Embryonic facial prominence (tissue), 1 donor: ENCODE data around the gene FXYD4.

Experiments used
- DNase-seq: peaks from one replicate; pipeline ENCODE4 v3.0.0-alpha.2; 2016; ENCODE audit errors: extremely low spot score

Gene FXYD4

DNA sequence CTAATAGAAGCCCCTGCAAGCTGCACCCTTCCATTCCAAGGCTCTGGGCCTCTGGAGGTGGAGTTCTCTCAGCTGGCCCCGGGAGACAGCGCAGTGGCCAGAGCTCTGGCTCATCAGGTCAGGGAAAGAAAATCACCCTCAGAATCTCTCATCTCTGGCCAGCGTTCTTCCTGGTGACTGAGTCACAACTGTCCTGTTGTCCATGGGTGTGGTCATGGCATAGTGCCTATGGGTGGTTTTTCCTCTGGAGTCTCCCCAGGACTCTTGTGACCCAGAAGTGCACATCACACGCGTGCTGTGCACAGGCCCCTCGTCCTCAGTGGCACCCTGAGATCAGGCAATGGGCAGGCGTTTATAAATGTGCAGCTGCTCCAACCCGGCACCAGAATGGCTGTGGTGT lies 27.4 kb upstream of the FXYD4 start:
- DNase-seq: no peak

DNA sequence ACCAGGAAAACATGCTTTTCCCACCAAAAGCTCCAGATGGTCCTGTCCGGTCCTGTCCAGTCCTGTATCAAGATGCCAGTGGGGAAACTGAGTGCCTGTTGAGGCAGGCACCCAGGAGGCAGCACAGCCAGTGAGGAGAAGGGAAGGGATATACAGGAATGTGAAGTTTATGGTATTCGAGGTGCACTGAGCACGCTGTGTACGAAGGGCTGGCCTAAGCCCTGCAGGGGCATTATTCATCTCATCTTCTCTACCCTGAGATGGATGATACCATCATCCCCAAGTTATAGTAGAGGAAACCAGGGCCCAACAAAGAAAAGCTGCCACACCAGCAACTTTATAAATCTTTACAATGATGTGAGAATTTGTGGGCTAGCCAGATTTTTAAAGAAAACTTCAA lies 23.4 kb upstream of the FXYD4 start:
- no peak for DNase-seq

DNA sequence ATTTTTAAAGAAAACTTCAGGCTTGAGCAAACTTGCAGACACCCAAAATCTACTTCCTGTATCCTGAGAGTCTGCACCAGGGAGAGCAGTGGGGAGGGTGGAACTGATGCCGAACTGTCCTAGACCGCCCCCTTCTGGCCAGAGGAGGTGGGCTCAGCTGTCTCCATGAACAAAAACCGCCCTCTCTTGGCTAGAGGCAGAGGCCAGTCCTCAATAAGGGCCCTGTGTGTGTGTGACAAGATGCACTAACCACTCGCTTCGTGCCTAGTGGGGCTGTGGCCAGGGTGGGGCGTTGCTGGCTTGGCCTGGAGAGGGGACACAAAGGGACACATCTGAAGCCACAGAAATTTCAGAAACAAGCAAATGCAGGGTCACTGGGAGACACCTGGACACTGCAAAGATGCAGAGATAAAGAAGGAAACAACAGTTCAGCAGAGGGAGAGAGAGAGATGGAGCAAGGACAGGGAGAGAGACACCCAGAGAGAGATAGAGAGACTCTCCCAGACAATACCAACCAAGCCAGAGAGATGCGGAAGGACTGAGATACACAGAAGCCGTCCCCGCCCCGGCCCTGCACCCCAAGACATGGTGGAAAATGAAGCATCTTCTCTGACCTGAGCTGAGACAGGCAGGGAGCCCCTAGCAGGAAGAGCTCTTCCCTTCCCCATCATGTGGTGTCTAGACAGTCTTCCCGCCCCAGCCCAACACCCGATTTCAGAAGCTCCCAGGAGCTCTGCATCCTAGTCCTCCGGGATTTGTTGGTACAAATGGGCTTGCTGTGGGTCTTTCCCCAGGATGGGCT lies 22.7 kb upstream of the FXYD4 start:
- DNase-seq: peak; percentile 57

DNA sequence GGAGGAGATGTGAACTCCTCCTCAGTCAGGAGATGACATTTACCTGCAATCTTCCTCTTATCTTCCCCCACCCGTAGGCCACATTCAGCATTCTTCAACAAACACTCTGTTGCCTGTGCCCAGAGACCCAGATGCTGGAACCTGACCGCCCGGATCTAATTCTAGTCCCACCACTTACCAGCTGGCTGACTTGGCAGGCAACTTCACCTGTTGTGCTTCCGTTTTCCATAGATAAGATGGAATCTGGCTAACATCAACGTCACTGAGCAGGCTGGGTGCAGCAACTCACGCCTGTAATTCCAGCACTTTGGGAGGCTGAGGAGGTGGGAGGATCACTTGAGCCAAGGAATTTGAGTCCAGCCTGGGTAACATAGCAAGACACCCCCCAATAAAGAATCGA lies 21.3 kb upstream of the FXYD4 start:
- no peak for DNase-seq

DNA sequence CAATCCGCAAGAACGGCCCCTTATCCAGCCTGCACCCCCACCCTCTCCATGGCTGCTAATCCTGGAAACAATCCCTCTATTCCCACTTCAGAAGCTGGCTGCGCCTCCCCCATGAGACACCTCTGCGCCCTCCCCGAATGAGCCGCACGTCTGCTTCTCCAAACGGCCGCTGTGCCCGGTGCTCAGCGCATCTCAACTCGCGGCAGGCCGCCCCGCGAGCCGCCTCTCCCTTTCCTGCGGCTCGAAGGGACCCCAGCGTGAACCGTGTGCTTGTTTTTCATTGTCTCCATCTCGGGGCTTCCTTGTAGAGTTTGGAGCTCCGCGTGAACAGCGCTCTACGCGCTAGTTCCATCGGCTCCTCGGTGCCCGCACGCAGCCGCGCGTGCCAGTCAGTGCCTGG lies 20.8 kb upstream of the FXYD4 start:
- no peak for DNase-seq

DNA sequence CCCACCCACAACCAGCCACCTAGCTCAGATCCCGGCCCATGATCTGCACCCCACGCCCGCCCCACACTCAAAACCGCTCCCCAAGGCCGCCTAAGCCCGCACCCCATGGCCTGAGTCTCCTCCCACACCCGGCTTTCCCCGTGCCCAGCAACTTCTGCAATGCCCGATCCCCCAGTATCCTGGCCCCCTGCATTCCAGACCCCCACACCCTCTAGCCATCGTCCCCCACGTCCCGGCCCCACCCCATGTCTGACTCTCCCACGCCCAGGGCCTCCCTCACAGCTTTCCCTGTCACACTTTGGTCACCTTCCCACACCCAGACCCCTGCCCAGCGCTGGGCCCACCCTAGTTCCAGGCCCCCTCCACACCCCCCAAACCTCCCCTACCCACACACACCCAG lies 20.1 kb upstream of the FXYD4 start:
- no peak for DNase-seq

DNA sequence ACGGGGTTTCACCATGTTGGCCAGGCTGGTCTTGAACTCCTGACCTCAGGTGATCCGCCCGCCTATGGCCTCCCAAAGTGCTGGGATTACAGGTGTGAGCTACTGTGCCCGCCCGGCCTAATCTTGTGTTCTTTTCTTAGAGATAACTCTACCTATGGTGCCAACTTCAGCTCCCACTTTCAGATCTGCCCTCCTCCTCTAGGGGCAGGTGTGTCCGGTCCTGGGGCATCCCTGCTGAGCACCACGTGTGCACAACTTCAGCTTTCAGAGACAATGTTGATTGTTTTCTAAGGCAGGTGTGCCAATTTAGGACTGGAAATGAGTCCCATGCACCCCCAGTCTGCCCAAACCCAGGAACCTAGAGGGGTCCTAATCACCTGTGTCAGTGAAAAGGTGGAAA lies 18.5 kb upstream of the FXYD4 start:
- no peak for DNase-seq

DNA sequence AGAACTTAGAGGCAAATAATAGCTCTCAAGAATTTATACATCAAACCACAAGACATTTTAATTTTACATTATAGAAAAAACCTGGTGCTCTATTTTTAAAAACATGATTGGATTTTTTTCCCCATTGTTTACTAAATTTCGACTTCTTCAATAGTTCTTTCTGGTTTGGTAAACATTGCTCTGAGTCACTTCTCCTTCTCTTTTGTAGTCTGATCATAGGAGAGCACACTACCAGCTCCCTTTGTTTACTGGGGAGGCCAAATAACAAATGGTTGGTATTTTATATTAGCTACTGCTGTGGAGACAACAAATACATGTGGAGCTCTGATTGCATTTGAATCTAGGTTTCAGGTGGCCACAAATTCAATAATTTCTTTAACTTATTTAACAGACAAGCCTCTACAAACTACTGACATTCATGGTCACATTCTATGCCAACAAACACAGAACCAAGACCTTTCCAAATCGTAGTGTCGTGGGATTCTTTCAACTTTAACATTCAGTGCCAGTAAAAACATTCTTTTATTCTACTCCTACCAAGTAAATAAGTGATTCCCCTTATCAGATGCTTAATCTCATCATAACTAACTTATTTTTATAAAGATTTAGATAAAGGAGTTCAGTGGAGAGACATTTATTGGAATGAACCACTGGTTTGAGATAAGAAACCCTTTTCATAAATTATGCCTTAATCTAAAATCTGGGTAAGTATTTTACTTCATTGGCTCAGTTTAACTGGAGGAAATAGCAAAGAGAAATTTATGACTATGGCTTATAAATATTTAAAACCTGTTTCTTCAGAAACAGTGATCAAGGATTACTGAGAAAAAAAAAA lies 17.7 kb upstream of the FXYD4 start:
- DNase-seq: no peak

DNA sequence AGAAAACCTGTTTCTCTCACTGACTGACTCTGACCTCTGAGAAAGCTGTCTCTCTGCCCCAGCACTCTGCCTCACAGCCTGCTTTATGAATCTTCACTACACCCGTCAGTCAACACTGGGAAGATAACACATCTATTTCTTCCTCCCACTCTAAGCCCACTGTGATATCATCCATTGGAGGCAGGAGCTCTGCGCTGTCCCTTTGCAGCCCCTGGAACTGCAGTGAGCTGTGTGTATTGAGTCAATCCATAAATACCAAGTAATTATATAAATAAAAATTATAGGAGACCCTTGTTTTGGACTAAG lies 17.2 kb upstream of the FXYD4 start:
- no peak for DNase-seq

DNA sequence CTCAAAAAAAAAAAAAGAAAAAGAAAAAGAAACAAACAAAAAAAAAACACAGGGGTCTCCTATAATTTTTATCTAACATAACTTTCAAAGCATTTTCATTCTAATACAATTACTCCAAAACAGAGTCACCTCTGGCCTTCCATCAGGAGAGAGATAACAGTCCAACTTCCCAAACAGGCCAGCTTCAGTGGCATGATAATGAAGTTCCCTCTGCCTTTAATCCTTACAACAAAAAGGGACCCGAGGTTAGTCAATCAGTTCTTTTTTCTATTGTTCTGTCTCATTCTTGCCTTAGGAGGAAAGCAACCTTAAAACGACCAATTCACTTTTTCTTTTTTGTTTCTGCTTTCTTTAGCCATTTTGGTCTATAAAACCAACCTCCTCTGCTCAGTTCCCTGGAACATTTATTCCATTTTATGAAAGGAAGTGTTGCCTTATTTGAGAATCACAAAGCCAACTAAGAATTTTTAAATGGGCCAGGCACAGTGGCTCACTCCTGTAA lies 16.5 kb upstream of the FXYD4 start:
- DNase-seq: no peak

DNA sequence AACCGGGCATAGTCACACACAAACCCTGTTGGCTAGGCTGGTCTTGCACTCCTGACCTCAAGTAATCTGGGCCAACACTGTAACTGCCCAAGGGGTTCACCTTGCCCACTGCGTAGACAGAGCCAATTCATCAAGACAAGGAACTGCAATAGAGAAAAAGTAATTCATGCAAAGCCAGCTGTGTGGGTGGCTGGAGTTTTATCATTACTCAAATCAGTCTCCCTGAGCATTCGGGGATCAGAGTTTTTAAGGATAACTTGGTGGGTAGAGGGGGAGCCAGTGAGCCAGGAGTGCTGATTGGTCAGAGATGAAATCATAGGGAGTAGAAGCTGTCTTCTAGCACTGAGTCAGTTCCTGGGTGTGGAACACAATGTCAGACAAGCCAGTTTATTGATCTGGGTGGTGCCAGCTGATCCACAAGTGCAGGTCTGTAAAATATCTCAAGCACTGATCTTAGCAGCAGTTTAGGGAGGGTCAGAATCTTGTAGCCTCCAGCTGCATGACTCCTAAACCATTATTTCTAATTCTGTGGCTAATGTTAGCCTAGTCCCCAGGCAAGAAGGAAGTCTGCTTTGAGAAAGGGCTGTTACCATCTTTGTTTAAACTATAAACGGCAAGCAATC lies 15.6 kb upstream of the FXYD4 start:
- no peak for DNase-seq

DNA sequence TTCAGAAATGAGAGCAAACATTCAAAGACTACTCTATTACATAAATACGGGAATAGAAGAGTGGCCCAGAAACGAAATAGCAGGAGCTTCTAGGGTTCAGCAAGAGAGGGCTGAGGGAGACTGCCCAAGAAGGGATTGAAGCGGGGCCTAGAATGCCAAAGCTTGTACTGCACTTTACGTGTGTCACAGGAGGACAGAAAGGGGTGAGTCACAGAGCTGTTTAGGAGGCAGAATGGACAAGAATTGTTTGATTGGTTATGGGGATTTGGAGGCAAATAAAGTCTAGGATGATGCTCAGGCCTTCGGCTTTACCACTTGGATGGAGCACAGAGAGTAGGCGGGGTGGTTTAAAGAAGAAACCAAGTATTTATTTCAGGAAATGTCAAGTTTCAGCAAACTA lies 11.3 kb upstream of the FXYD4 start:
- DNase-seq: no peak

DNA sequence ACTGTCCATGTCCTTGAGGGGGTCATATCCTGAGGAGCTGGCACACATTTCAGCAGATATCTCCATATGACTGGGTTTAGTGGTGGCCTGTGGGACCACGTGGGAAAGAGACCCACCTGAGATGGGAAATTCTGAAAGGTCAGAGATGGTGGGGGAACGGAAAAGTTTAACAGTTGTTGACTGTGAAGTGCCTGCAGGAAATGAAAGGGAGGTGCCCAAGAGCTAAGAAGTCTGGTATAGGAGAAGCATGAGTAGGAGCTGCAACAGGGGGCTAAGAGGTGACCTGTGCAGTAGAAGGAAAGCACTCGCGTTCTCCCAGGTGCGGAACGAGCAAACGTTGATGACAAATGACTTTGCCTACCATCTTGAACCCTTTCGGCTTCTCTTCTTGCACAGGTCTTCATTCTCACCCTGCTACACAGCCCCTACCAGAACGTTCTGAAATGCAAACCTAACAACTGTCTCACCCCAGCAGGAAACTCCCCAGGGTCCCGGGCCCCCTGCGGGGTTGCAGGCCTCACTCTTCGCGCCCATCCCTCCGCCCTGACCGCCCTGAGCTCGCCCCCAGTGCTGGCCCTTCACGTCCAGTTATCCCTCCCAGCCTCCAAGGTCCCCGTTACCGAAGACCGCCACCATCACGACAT lies 9.8 kb upstream of the FXYD4 start:
- DNase-seq: no peak

DNA sequence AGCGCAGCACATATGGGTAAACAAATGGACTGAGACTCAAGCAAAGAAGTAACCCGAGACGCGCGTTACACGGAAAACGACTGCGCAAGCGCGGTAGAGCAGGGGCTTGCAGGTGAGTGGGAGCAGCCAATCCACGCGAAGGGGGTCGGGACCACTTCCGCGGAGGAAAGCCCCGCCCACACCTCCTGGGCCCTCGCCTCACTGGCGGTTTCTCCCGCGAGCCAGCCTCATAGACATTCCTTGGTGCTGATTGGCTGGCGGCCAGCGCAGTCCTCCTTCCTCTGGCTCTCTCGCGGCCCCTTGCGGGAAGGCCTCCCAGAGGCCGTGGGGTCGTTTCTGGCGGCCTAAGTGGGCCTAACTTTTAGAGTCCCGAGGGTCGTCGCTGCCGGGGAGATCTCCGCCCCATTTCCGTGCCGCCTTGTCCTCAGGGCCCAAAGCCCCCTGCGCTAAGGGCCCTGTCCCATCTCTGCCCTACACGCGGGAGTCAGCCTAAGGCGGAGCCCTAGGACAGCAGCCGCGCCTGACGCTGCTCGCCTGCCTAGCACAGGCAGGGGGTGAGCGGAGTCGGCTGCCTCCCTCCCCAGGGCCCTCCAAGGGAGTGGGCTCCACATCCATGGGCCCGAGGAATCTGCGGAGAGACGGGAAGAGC lies 9.1 kb upstream of the FXYD4 start:
- peak; percentile 92 for DNase-seq

DNA sequence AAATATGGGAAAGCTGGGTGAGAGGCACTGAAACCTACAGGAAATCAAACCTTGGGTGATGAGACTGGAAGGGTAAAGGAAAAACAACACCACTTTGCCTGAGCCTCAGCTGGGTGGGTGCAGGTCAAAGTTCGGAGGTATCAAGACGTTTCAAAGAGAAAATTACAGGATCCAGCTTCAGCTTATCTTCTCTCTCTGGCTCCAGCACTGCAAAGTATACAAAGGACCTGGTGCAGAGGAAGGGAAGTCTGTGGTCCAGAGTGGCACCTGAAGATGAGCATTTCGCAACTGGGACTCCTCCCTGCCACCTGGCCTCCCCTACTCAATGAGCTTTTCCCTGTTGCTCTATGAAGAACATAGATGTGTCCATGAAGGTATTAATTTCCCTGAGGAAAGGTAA lies 6.4 kb upstream of the FXYD4 start:
- DNase-seq: no peak

DNA sequence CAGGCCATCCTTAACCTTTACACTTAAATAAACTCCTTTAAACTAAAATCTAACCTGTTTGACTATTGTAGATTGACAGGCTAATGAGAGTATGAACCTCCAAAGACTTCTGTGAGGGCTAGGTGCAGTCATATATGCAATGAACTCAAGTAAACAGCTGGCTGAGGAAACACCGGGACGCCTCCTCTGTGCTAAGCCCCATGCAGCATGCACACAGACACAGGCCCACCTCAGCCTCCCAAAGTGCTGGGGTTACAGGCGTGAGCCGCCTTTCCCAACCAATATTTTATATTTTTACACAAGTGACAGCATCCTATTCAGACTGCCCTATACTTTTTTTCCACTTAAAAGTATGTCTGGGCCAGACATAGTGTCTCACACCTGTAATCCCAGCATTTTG lies 1.5 kb upstream of the FXYD4 start:
- no peak for DNase-seq

DNA sequence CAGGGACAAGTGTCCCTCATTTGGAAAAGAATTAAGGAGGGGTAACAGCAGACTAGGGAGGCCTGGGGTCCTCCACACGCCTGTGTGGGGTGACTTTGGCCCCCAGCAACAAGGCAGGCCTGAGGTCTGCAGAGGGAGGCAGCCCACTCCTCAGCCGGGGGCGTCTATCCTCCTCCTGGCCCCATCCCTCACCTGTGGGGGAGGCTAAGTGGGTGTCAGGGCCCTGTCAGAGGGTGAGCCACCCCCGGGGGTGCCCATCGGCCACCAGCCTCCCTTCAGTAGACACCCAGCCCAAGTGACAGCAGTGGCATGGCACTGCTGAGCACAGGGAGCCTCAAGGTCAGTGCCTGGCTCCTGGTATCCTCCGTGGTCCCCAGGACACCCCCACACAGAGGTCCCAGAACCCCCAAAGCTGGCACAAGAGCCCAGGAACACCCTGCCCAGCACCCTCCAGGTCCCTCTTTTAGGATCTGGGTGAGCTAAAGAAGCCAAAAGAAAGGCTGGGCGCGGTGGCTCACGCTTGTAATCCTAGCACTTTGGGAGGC lies 693 bp upstream of the FXYD4 start:
- no peak for DNase-seq

DNA sequence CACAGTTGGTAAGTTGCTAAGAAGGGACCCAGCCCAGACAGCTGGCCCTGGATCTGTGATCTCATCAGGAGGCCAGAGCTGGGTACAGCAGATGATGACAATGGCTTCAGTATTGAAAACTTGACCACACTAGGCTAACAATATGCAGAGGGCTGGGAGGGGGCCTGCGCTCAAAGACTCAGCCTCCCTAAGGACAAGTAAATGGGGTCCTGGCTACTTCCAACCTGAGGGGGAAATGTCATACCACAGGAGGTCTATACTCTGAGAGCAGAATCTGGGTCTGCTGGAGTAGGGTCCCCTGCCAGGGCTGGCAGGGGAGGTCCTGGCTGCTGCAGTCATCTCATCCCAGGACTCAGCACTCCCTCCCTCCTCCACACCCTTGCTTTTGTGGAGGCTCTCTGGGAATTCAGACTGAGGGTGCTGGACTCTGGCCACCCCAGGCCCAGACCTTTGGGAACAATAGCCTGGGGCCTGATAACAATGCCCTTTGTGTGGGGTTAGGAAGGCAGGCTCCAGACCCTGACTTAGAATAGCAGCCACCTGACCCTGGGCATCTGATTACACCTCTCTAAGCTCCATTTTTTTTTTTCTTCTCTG lies 1.4 kb downstream of the FXYD4 start:
- DNase-seq: no peak

DNA sequence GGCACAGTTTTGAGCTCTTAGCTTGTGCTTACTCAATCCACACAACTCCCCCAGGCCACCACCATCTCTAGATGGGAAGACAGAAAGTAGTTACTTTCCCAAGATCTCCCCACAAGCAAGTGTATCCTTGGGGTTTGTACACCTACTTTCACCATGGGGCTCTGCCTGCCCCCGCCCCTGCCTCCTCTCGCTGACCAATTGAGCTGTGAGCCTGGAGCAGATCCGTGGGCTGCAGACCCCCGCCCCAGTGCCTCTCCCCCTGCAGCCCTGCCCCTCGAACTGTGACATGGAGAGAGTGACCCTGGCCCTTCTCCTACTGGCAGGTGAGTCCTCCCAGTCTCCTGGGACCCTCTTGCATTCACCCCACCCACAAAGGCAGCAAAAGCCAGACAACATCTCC lies 2.0 kb downstream of the FXYD4 start:
- DNase-seq: no peak

DNA sequence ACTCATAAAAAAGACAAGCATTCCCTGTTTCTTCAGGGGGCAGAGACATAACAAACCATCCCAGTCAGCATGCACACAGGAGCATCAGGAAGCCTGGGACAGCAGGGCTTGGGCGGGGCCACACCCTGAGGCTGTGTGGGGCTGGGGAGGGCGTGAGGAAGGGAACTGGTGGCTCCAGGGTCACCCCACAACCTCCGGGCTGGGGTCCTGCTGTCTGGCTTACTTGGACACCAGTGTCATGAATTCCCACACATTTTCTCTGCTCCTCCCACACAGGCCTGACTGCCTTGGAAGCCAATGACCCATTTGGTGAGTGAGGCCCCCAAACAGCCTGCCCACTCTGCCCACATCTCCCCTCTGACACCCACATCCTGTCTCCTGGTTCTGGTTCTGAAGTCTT lies 2.8 kb downstream of the FXYD4 start:
- DNase-seq: no peak

DNA sequence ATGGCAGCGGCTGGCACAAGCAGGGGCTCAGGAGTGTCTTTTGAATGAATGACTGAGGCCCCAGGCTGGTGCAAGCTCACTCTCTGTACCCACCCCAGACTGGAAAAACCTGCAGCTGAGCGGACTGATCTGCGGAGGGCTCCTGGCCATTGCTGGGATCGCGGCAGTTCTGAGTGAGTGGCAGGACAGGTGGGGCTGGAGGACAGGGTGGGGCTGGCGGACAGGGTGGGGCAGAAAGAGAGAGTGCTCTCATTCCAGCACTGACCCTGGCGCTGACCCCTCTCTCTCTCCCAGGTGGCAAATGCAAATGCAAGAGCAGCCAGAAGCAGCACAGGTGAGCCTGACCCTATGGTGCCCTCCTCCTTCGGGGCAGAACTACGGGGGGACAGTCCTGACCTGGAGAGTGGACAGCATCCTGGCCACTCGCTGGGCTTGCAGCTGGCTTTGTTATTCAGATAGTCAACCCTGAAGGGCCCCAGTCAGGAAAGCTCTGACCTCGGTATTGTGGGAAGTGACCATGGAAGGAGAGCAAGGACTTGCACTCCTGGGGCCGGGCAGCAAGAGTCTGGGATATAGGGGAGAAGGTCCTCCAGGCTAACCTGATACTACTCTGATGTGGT lies 4.1 kb downstream of the FXYD4 start:
- no peak for DNase-seq
